CD8-positive, alpha-beta memory T cell (primary cell): ENCODE data around the gene RAPSN. TPM values are rescaled to one million over a fixed set of nuclear protein-coding genes. Genes with fewer than 3 reads are reported as not detected.

ENCODE experiments used
- CTCF ChIA-PET: fragments of 350-600 bp; sonication (Branson Sonifier 250); formaldehyde crosslinking; loops from one replicate; lab custom pipeline; 2021; ENCODE audit warnings: antibody characterized with exemption; lab: Charles Lee
- POLR2A ChIA-PET: fragments of 350-600 bp; sonication (Branson Sonifier 250); formaldehyde crosslinking; loops from one replicate; lab custom pipeline; 2021; ENCODE audit warnings: antibody characterized with exemption; lab: Charles Lee
- DNase-seq, 5 donors: peaks; one replicate each; pipeline versions ENCODE4 v3.0.0 to v3.0.0-alpha.2; 2020 to 2022; ENCODE audit warnings: mixed read lengths in 1 of 5
- H3K27ac ChIP-seq: one replicate; pipeline ENCODE4 v1.7.0; 2013; ENCODE audit warnings: low read depth, mild to moderate bottlenecking, low read length, moderate library complexity
- H3K27me3 ChIP-seq: 2 replicates; pipeline ENCODE4 v1.7.0; 2013; ENCODE audit warnings: low read length, mild to moderate bottlenecking; ENCODE audit not compliant: insufficient read depth, poor library complexity, severe bottlenecking
- H3K36me3 ChIP-seq: 2 replicates; pipeline ENCODE4 v1.7.0; 2013; ENCODE audit warnings: mild to moderate bottlenecking, low read length, moderate library complexity; ENCODE audit not compliant: insufficient read depth
- H3K4me1 ChIP-seq: 2 replicates; pipeline ENCODE4 v1.7.0; 2013; ENCODE audit warnings: mild to moderate bottlenecking, low read length, moderate library complexity; ENCODE audit not compliant: insufficient read depth
- H3K4me3 ChIP-seq: 2 replicates; pipeline ENCODE4 v1.7.0; 2013; ENCODE audit warnings: mild to moderate bottlenecking, low read length
- H3K9me3 ChIP-seq: 2 replicates; pipeline ENCODE4 v1.7.0; 2013; ENCODE audit warnings: mild to moderate bottlenecking, low read length
- H3K27ac Mint-ChIP-seq, 8 donors: one replicate each; pipeline ENCODE4 v1.8.0; 2020 to 2021; ENCODE audit warnings: mixed read lengths in 8 of 8, mild to moderate bottlenecking in 6 of 8, inconsistent platforms in 3 of 8, moderate library complexity in 3 of 8
- H3K27me3 Mint-ChIP-seq, 2 donors: one replicate each; pipeline ENCODE4 v1.8.0; 2020 to 2021; ENCODE audit warnings: mixed read lengths in 2 of 2, mild to moderate bottlenecking in 1 of 2, moderate library complexity in 1 of 2
- H3K36me3 Mint-ChIP-seq, 3 donors: one replicate each; pipeline ENCODE4 v1.8.0; 2020 to 2021; ENCODE audit warnings: mixed read lengths in 3 of 3, inconsistent platforms in 1 of 3, mild to moderate bottlenecking in 1 of 3
- H3K4me1 Mint-ChIP-seq, 3 donors: one replicate each; pipeline ENCODE4 v1.8.0; 2020 to 2021; ENCODE audit warnings: mixed read lengths in 3 of 3, inconsistent platforms in 1 of 3, mild to moderate bottlenecking in 1 of 3
- H3K4me3 Mint-ChIP-seq, 7 donors: one replicate each; pipeline ENCODE4 v1.8.0; 2020 to 2021; ENCODE audit warnings: mixed read lengths in 7 of 7, mild to moderate bottlenecking in 6 of 7, moderate library complexity in 4 of 7, inconsistent platforms in 2 of 7
- H3K9me3 Mint-ChIP-seq, 5 donors: one replicate each; pipeline ENCODE4 v1.8.0; 2020 to 2022; ENCODE audit warnings: mixed read lengths in 5 of 5, mild to moderate bottlenecking in 3 of 5, moderate library complexity in 2 of 5, inconsistent platforms in 1 of 5
- polyA plus RNA-seq: library from polyadenylated mRNA; unstranded; fragments of 300-500 nt; fragmentation: Illumina TruSeq; gene quantifications from one replicate; pipeline ENCODE4 v1.2.3, GENCODE V29; 2021
- total RNA-seq, 2 experiments: library from RNA; stranded (reverse); gene quantifications; one replicate each; pipeline ENCODE4 v1.2.3, GENCODE V29; 2021

RAPSN gene
- total and polyA plus RNA-seq, 3 experiments from 2014 or later, result 0.29 to 0.79 TPM; not detected in 1

- peak overlapping the region; percentile 65 for H3K4me3 ChIP-seq
- peak overlapping the region; percentile 87 to 96 (median 91) for H3K4me3 Mint-ChIP-seq
- POLR2A ChIA-PET, result interaction anchor here (1.0 kb wide), 1 partner anchor 17 kb away, joined by 6 read pairs; the partner anchor contains the start of gene PSMC3
- H3K4me1 ChIP-seq, result peaks cover 19% of the 10 kb centered on the region
- H3K9me3 ChIP-seq, result no peaks in the 10 kb centered on the region
- H3K27me3 Mint-ChIP-seq, result no peaks in the 10 kb centered on the region
- H3K27me3 ChIP-seq, result no peaks in the 10 kb centered on the region
- peak overlapping the region; percentile 40 for H3K27ac ChIP-seq
- H3K4me1 Mint-ChIP-seq, result peaks cover 15 to 32% (median 20%) of the 10 kb centered on the region in 3 donors
- CTCF ChIA-PET, result interaction anchor here (0.9 to 7.1 kb wide), 7 partner anchors 9 to 231 kb away, joined by 4 to 129 read pairs (median 5); partner anchors contain the start of gene ACP2
- no peaks in the 10 kb centered on the region for H3K9me3 Mint-ChIP-seq
- peaks cover 1% of the 10 kb centered on the region for H3K36me3 ChIP-seq
- peaks cover 0 to 18% (median 2%) of the 10 kb centered on the region in 3 donors for H3K36me3 Mint-ChIP-seq
- peak overlapping the region; percentile 83 to 98 (median 94) for H3K27ac Mint-ChIP-seq
- DNase-seq, result peak in 1 of 5 donors; percentile 45
Observed at GRCh38 chr11:47408598-47409439, 40.1 kb downstream of the RAPSN start.

GRCh38 chr11:47407746-47408590 is 41.0 kb downstream of the RAPSN start, which contains the start of gene SLC39A13:
Gene SLC39A13 (plus strand): TSS chr11:47408590. CDS start chr11:47410095, 1,505 bp downstream.
- Histone ChIP-seq H3K27me3 (no peaks in the 10 kb centered on the region), H3K9me3 (no peaks in the 10 kb centered on the region), H3K4me1 (peaks cover 19% of the 10 kb centered on the region), H3K27ac (peak within 1 kb of the TSS; percentile 69), H3K4me3 (peak within 1 kb of the TSS; percentile 72), H3K36me3 (no peaks in the 10 kb centered on the region)
- Mint-ChIP-seq H3K27me3 (no peaks in the 10 kb centered on the region), H3K27ac (peak within 1 kb of the TSS; percentile 88 to 98 (median 94)), H3K9me3 (no peaks in the 10 kb centered on the region), H3K4me1 (peaks cover 15 to 32% (median 19%) of the 10 kb centered on the region in 3 donors), H3K4me3 (peak within 1 kb of the TSS; percentile 87 to 96 (median 91)), H3K36me3 (peaks cover 0 to 13% (median 0%) of the 10 kb centered on the region in 3 donors)
- POLR2A ChIA-PET, result interaction anchor here (0.6 kb wide), 1 partner anchor 235 kb away, joined by 6 read pairs; no protein-coding TSS in a partner anchor
- peak; percentile 85 to 92 (median 89) for DNase-seq
- CTCF ChIA-PET, result interaction anchor here (0.9 to 7.1 kb wide), 9 partner anchors 15 to 231 kb away, joined by 3 to 129 read pairs (median 4); partner anchors contain the start of genes ACP2 and ARFGAP2

- DNase-seq, result peak in 1 of 5 donors; percentile 43
- H3K9me3 ChIP-seq, result no peaks in the 10 kb centered on the region
- Mint-ChIP-seq H3K9me3 (no peaks in the 10 kb centered on the region), H3K4me1 (peaks cover 15 to 32% (median 19%) of the 10 kb centered on the region in 3 donors), H3K27me3 (no peaks in the 10 kb centered on the region), H3K27ac (peak overlapping the region; percentile 88 to 96 (median 93)), H3K36me3 (peaks cover 0 to 9% (median 0%) of the 10 kb centered on the region in 3 donors), H3K4me3 (peak overlapping the region; percentile 81 to 91 (median 86))
- peak overlapping the region; percentile 69 for H3K27ac ChIP-seq
- H3K36me3 ChIP-seq, result no peaks in the 10 kb centered on the region
- no peaks in the 10 kb centered on the region for H3K27me3 ChIP-seq
- H3K4me3 ChIP-seq, result peak overlapping the region; percentile 72
- ChIA-PET CTCF (interaction anchor here (1.1 to 7.1 kb wide), 5 partner anchors 28 to 230 kb away, joined by 3 to 129 read pairs (median 3); partner anchors contain the start of genes ACP2 and ARFGAP2), POLR2A (interaction anchor here (0.6 kb wide), 1 partner anchor 236 kb away, joined by 6 read pairs; no protein-coding TSS in a partner anchor)
- H3K4me1 ChIP-seq, result peaks cover 19% of the 10 kb centered on the region
Observed at GRCh38 chr11:47406896-47407745, 41.8 kb downstream of the RAPSN start.

GRCh38 chr11:47403571-47403970 is 45.4 kb downstream of the RAPSN start:
- Histone ChIP-seq H3K27ac (no peak overlapping the region), H3K4me1 (peaks cover 26% of the 10 kb centered on the region), H3K4me3 (no peak overlapping the region), H3K27me3 (no peaks in the 10 kb centered on the region), H3K36me3 (no peaks in the 10 kb centered on the region), H3K9me3 (no peaks in the 10 kb centered on the region)
- no peak for DNase-seq
- H3K9me3 Mint-ChIP-seq, result no peaks in the 10 kb centered on the region
- peaks cover 0 to 1% (median 0%) of the 10 kb centered on the region in 3 donors for H3K36me3 Mint-ChIP-seq
- H3K27ac Mint-ChIP-seq, result peak overlapping the region in 1 of 8 donors; percentile 54
- H3K4me1 Mint-ChIP-seq, result peaks cover 21 to 35% (median 27%) of the 10 kb centered on the region in 3 donors
- H3K4me3 Mint-ChIP-seq, result no peak overlapping the region
- CTCF ChIA-PET, result interaction anchor here (7.9 kb wide), 1 partner anchor 30 kb away, joined by 89 read pairs; no protein-coding TSS in a partner anchor
- no peaks in the 10 kb centered on the region for H3K27me3 Mint-ChIP-seq
- POLR2A ChIA-PET, result no interaction called here

GRCh38 chr11:47403135-47403534 is 45.8 kb downstream of the RAPSN start:
- POLR2A ChIA-PET, result no interaction called here
- CTCF ChIA-PET, result interaction anchor here (7.9 kb wide), 1 partner anchor 29 kb away, joined by 89 read pairs; no protein-coding TSS in a partner anchor
- Histone ChIP-seq H3K9me3 (no peaks in the 10 kb centered on the region), H3K4me3 (no peak overlapping the region), H3K36me3 (no peaks in the 10 kb centered on the region), H3K27me3 (no peaks in the 10 kb centered on the region), H3K4me1 (peaks cover 26% of the 10 kb centered on the region), H3K27ac (no peak overlapping the region)
- Mint-ChIP-seq H3K9me3 (no peaks in the 10 kb centered on the region), H3K4me1 (peaks cover 22 to 39% (median 27%) of the 10 kb centered on the region in 3 donors), H3K27ac (peak overlapping the region in 4 of 8 donors; percentile 33 to 75 (median 52)), H3K36me3 (peaks cover 0 to 1% (median 0%) of the 10 kb centered on the region in 3 donors), H3K27me3 (no peaks in the 10 kb centered on the region), H3K4me3 (peak overlapping the region in 1 of 7 donors; percentile 81)
- DNase-seq, result no peak

GRCh38 chr11:47400768-47401279 is 48.1 kb downstream of the RAPSN start:
- Mint-ChIP-seq H3K9me3 (no peaks in the 10 kb centered on the region), H3K27ac (peak overlapping the region; percentile 59 to 97 (median 82)), H3K27me3 (no peaks in the 10 kb centered on the region), H3K36me3 (peaks cover 0 to 1% (median 0%) of the 10 kb centered on the region in 3 donors), H3K4me3 (peak overlapping the region; percentile 48 to 92 (median 78)), H3K4me1 (peaks cover 14 to 37% (median 18%) of the 10 kb centered on the region in 3 donors)
- peak overlapping the region; percentile 65 for H3K4me3 ChIP-seq
- ChIA-PET CTCF (interaction anchor here (2.3 to 7.9 kb wide), 2 partner anchors 9 to 27 kb away, joined by 5 to 89 read pairs; no protein-coding TSS in a partner anchor), POLR2A (interaction anchor here (1.2 kb wide), 1 partner anchor 10 kb away, joined by 5 read pairs; no protein-coding TSS in a partner anchor)
- H3K27ac ChIP-seq, result peak overlapping the region; percentile 44
- no peaks in the 10 kb centered on the region for H3K27me3 ChIP-seq
- no peaks in the 10 kb centered on the region for H3K36me3 ChIP-seq
- H3K4me1 ChIP-seq, result peaks cover 20% of the 10 kb centered on the region
- H3K9me3 ChIP-seq, result no peaks in the 10 kb centered on the region
- no peak for DNase-seq
